Stimulated activated CD4-positive, alpha-beta T cell treated with anti-CD3 and anti-CD28 coated beads, TNF-alpha, amount 100 ng/mL, for 1 hour (primary cell): ENCODE results near the gene WFS1.

Source experiments
- DNase-seq, 3 donors: peaks; one replicate each; pipeline ENCODE4 v3.0.0-alpha.2; 2020; ENCODE audit warnings: low read depth in 3 of 3, low spot score in 1 of 3

WFS1 gene

DNA sequence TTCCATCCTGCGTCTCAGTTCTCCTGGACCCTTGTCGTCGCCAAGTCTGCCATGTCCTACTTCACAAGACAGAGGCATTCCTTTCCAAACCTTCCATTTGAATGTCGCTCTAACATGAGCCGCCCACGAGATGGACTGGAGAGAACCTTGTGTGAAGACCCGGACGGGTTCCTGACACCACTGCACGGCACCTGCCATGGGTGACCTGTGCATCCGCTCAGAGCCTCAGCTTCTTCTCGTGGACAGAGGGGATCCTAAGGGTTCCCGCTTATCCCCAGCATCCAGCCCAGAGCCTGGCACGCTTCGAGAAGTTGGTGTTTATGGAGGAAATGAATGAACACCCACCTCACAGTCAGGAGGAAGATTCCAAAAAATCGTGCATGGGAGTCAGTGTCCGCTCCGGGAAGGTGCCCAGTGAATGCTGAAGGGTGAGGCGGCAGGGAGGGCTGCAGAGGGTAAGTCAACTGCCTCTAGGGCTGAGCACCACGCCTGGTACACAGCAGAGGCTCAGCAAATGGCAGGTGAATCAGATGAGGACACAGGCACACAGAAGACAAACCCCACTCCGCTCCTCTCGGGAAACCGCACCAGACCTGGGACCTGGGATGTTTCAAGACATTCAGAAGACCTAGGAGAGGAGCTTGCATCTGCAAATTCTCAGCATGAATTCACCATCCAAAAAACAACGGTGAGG is 52.6 kb downstream of the WFS1 start:
- no peak for DNase-seq

DNA sequence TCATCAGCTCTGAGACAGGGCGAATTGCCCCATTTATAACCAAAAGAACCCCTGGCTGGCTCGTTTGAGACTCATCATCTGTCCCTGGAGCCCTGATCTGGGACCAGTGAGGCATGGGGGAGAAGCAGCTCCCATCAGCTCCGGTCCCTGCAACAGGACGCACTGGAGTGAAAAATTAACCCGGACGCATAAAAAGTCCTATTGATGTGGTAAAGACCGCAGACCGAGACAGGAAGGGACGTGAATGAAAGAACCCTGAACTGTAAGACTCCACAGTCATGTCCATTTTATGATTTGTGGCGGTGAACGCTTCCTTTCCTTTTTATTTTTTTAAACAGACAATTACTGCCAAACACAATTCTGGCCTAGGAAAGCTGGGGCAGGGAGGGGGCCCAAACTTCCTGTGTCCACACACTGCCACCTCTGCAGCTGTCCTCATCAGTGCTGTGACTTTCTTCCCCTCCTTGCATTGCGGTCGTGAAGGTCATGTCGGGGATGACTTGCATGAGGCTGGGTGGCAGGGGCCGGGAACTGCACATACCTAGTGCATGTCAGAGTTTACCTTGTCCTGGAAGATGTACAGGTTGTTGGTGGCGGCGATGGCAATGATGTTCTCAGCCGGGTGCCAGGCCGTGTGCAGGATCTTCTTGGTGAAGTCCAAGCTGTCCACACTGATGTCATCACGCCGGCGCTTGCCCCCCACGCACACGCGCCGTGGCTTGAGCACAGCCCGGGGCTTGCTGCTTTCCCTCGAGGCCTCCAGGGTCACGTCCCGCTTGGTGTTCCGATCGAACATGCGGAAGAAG is 53.3 kb downstream of the WFS1 start:
- DNase-seq: no peak

DNA sequence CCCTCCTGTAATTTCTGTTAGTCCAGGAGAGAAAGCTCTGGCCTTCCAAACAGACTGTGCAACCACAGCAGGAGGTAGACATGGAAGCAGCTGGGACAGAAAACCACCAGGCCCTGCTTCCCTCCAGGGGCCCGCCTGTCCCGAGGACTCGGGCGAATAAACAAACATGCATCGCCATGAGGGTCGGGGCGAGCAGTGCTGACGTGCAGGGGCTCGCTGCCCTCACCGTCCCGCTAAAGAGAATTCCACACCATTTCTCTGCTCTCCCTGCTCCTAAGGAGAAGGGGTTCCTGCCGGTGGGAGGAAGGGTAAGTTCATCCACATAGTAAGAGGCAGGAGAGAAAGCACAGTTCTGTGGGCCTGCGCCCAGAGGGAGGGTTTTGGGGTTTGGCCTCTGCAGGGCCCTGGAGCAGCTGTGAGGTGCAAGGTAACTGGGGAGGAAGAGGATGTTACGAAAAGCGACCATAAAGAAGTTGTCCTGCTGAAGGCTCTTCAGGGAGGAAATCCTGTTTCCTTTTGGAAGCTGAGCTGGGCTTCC is 54.9 kb downstream of the WFS1 start:
- no peak for DNase-seq

DNA sequence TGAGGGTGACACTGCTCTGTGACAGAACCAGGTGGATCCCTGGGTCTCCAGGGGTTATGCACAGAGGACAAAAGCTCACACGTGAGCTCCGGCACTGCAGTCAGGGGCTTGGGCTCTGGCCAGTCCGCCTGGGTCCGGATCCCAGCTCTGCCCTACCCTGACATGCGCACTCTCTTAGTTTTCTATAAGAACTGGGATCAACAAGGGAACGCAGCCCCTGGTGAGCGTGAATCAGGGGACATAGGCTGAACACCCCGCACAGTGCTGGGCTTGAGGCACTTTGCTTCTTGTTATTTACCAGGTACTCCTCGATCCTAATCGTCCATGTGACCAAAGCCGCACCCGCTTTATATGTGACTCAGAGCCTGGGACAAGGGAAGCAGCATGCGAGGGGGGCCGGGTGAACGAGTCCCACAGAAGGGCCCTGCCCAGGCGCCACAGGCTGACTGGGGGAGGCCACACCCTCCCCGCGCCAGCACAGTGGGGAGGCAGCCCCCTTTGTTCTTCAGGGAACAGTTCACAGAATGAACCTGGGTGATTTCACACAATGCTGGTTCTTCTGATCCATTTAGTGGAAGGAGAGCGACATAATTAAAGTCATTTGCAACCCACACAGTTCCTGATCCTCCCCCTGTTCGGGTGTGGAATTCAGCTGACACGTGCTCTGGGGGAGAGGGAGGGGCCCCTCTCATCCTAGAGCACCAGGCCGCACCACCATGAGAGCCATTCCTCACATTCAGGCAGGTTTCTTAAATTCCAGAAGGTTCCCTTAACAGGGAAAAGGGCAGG is 55.5 kb downstream of the WFS1 start:
- DNase-seq: no peak

DNA sequence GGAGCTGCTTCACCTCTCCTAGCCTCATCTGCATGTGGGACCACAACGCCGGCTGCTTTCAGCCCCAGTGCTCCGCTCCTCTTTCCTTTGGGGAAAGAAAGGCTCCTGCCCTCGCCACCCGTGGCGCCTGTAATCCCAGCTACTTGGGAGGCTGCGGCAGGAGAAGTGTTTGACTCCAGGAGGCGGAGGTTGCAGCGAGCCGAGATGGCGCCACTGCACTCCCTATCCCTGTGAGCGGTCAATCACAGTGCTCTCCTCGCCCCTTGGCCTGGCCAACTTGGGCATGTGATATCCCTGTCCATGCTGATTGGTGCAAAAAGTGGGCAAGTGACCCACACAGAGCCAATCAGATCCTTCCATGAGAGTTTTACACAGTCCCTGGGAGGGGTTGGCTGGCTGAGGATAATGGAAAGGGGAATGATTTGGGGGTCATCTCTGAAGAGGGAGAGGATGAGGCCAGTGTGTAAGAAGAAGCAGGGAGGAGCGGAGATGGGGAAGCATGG is 56.2 kb downstream of the WFS1 start:
- no peak for DNase-seq

DNA sequence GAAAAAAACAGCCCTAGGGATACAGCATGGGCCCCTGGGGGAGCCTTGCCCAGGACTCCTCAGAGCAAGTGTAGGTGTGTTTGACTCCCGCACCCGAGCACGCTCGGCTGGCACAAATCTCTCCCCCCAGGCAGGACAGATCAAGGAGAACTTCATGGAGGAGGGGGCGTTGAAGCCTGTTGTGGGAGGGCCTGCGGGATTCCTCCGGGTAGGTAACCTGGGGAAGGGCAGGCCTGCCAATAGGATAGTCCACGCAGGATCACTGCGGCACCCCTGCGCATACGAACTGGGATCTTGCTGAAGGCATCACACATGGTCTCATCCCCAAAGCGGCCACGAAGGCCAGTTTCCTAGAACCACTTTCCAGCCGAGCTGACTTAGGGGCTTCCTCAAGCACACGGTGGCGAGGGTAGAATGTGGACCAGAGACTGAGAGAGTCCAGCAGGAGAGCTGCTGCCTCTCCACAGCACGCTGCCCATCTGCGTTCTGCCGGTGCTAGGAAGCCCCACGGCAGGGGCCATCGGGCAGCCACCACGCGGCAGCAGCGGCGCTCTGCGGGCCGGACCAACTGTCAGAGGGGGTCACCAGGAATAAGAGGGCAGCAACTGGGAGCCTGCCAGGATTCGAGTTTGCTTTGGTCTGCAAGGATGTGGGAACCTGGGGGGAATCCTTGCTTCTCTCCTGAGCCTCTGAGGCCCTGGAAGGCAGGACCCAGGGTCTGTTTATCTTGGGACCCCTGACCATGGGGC is 56.8 kb downstream of the WFS1 start:
- DNase-seq: no peak

DNA sequence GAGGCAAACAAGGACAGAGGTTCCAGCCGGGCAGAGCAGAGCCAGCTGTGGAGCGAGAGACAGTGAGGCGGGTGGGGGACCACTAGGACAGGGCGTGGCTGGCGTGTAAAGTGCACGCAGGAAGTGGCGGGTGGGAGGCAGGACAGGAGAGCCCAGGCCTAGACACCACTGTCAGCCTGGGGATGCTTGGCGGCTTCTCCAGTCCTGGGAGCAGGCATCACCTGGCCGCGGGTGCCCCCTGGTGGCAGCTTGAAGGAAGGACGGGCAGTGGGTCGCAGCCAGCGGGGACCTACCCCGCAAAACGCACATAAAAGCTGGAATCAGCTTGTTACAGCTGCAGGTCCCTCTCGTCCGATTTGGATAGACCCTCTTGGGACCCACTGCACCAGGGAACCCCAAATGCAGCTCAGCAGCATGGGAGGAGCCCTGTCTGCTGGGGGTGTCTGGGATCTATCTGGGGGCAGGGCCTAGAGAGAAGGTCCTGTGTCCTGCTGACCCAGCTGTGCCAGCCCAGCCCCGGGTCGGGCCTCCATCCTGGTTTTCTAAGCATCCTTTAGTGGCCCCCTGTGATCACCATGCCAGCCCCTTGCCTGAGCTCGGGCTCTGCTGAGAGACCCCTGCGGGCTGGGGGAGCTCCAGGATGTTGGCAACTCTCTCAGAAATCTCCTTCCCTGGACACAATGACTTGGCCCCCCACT is 57.7 kb downstream of the WFS1 start:
- DNase-seq: peak; percentile 48 to 74 (median 50)

DNA sequence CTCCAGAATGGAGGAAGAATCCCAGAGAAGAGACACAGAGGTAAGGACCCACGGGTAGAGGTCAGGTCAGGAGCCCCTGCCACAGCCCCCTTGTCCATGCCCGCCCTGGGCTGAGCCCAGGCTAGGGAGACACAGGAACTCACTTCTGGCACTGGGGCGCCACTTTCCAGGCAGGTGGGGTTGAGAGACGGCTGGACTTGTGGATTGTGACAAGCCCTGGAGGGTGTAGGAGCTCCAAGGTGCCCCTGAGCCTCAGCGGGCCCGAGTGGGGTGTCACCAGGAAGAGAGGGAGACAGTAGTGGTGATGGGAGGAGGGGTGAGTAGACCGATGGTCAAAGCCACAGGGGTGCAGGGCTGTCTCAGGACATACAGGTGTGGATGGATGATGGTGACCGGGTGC is 58.9 kb downstream of the WFS1 start:
- no peak for DNase-seq

DNA sequence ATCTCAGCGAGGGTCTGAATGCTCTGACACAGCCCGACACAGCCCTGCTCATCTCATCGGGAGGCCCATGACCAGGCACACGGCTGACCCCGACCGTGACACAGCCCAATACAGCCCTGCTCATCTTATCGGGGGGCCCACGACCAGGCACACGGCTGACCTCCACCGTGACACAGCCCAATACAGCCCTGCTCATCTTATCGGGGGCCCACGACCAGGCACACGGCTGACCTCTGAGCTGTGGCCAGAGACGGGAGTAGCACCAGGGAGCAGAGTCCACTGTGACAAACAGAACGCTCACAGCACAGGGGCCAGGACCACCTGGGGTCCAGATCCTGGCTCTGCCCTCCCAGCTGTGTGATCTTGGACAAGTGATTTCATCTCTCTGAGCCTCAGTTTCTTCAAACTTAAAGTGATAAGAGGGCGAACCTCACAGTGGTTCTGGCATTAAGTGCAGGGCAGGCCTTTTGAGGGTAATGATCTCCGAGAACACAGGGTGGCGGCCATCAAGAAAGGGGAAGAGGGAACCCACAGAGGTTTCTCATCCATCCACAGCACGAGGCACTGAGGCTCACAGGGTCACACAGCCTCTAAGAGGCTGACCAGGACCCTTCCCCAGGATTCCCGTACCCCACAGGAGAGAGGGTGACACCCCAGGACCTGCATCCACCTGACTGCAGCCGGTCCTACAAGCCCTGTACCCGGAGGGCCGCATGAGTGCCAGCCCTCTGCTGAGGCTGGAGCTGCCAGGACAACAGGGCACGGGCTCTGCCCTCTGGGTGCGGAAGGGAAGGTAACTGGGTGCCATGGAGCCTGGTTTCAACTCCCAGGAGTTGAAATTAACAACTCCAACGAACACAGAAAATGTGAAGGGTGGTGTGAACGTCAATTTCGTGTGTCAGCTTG is 60.1 kb downstream of the WFS1 start:
- DNase-seq: no peak

DNA sequence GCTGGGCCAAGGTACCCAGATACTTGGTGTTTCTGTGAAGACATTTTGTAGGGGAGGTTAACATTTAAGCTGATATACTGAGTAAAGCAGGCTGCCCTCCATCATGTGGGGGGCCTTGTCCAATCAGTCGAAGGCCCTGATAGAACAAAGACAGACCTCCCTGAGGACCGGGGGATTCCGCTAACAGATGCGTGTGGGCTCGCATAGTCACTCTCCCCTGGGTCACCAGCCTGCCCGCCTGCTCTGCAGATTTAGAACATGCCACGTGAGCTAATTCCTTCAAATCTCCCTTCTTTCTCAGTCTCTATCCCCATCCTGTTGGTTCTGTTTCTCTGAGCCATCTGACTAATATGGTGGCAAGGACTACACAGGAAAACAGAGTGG is 60.7 kb downstream of the WFS1 start:
- no peak for DNase-seq

DNA sequence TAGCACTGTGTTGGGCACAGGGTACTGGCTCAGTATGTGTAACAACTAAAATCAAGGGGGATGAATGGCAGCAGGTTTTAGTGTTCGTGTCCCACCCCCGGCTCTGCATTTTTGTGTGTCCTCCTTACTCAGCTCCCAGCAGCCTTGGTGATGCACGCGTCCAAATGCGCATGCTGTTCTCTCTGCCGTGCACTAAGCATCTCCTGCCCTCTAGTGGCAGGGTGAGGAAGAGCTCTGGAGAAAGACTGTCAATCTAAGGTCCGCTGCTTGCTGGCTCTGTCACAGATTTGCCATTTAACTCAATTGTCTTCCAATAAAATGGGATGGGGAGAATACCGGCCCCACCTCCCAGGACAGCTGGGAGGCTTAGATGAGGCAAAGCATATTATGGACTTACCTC is 61.4 kb downstream of the WFS1 start:
- DNase-seq: no peak

DNA sequence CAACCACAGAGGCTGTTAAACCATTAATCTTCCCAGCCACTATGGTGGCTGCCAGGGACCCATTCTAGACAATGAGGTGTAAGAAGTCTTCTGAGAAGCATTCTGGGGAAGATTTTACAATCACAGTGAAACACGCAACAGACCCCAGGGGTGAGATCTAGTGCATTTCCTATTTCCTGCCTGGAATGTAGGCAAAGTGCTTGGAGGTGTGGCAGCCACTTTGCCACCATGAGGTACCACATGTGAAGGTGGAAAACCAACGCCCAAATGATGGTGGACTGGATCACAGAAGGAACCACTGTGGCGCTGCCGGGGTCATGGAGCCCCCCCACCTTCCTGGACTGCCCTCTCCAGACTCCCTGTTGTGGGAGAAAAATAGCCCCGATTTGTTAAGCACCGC is 61.8 kb downstream of the WFS1 start:
- DNase-seq: no peak

DNA sequence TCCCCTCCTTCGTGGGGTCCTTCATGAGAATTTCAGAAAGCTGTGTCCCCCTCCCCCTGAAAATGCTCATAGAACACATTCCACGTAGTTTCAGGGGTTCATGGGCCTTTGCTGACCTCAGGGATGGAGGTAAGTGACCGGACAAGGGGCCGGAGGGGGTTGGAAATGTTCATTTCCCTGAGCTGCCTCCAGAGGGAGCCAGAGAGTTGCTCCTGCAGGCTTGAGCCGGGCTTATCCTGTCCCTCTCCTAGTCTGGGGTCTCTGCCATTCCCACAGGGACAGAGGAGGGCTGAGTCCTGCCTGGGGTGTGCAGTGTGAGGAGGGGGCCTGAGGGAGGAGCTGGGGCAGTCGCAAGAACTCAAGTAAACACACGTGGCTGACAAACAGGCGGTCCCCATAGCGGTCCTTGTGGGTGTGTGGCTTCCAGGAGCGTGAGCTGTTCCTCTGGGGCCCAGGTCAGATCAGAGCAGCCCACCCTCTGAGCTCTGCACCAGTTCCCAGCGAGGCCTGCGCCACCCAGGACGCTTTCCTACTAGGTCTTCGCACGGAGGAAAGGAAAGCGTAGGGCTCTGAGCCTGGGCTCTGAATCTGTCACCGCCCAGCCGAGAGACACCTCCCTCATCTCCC is 62.5 kb downstream of the WFS1 start:
- DNase-seq: no peak

DNA sequence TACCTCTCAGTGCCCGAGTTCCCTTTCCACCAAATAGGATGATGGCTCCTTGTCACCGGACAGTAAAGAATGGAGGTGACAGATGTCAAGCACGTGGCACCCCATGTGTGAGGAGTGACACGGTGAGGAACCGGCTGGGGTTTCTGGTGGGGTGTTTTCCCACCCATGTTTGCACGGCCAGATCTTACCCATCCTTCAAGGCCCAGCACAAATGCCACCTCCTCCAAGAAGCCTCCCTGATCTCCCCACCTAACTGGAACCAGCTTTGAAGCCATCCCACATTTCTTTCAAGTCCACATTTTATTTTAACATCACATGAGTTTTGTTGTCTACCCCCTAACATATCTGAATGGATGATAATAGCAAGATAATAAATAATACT is 63.0 kb downstream of the WFS1 start:
- no peak for DNase-seq

DNA sequence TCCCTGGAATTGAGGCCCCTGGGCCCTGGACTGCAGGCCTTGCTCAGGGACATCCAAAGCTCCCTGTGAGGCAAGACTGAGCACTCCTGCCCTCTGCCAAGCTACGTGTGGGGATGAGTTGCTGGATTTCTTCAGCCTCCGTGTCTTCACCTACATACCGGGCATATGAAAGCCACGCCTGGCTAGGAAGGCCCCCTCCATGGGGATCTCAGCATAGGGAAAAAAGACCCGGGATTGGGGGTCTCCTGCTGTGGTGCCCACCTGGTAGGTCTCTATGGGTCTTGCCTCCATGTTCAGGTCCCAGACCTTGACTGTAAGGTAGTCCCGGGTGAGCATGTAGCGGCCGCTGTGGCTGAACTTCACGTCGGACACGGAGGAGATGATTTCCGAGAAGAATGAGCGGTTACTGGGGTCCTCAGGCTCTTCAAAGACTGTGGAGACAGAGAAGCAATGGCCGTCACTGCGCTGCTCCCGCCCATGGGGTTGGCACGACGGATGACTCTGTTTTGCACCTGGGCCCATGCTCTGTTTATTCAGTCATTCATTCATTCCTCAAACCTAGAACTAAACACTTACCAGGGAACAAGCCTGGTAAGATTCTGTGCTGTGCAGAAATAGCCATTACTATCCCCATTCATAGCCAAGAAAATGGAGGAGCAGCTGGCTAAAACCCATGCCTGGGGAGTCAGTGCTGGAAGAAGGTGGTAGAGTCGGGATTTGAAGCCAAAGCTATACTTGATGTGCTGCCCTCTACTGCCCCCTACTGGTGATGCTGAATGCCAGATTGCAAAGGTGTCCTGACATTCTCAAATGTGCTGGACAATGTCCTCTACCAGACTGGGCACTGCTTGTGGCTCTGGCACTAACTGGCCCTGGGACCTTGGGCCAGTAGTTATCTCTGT is 63.9 kb downstream of the WFS1 start:
- DNase-seq: no peak

DNA sequence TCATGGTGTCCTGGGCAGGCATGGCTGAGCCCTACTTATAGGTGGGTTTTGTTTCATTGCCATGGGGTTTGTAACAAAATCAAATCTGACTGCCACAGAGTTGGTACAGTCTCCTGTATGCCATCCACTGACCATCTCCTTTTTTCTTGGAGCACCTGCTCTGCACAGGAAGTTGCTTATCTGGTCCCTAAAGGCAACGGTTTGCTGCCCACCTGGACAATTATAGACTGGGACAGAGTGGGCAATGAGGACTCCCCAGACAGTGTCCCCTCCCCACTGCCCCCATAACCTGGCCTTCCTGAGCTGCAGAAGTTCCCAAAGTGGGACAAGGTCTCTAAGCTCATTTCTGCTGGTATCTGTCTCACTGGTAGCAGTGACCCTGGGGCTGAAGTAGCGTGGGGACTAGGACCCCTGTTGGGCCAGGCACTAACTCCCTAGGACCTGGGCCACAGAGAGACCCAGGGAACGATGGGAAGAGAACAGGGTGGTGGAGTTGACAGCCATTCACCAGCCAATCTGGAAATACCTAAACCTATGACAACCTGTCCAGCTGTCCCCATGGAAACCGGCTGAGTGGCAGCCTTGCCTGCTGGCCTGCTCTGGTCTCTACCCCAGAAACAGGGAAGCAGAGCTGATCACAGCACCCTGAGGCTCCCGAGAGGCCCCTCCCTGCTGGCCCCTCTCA is 64.7 kb downstream of the WFS1 start:
- no peak for DNase-seq

DNA sequence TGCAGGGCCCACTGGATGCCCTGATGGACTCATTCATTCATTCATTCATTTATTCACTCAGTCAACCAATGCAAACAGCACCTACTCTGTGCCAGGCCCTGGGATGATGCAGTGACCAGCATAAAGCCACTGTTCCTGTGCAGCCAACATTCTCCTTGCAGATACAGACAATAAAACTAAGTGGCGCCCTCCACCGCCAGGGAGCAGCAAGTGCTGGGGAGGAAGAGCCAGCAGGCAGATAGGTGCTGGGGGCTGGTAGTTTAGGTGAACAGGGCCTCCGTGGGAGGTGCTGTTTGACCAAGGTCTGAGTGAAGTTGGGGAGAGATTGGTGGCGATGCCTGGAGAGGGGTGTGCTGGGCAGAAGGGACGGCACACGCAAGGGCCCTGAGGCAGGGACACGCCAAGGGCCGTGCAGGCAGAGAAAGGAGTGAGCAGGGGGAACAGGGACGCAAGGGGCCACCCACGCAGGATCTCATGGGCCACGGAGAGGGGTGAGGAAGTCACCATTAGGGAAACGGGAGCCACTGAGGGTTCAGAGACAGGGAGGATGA is 65.5 kb downstream of the WFS1 start:
- DNase-seq: no peak
